ENCODE data around the gene PRKAG2. TPM values are rescaled to one million over a fixed set of nuclear protein-coding genes. Genes with fewer than 3 reads are reported as not detected.

PRKAG2 gene
- polyA plus RNA-seq, 1 of the 3 experiments (the other 2 are of a cell fraction): 51.6 TPM

DNA sequence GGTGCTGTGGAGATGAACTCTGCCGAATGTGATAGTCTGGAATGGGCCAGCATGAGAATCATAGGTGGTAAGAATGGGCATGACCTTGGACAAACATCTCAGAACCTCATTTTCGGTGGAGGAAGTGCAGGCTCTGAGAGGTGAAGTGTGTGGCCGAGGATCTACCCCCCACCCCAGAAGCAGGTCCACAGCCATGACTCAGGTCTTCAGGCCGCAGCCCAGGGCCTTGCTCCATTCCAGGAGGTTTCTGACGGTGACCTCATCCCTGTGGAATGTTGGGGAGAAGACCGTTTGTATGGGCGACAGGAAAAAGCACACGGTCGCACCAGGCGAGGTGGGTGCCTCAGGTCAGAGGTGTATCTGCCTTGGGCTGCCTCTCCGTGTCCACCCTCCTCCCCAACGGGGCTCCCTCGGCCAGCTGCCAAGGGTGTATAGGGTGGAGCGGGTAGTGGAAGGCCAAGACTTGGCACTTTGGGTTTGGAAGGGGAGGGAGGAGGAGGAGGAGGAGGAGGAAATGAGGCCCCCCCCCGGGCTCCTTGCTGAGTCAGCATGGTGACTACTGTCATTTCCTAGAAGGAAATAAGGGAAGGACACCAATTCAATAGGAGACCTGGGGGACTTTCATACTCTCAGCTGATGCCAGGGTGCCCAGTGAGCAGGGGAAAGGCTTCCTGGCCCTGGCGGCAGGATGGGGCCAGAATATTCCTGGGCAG, 189.2 kb downstream of the PRKAG2 start:
- WGBS (ENCODE audit: low lambda C conversion rate): 18% methylated on average over 16 of the region's 16 CpGs
- no peaks in the 10 kb centered on the region for H4K20me1 ChIP-seq (ENCODE audit: insufficient read depth)
- peak; percentile 61 for DNase-seq
- peak overlapping the region; percentile 31 for H3K4me2 ChIP-seq
- peak overlapping the region; percentile 77 to 83 for H3K27ac ChIP-seq (ENCODE audit: low read depth in 2 of 2, low read length in 1 of 2)
- no peaks in the 10 kb centered on the region for H3K9me2 ChIP-seq
- H3K4me3 ChIP-seq (ENCODE audit: low read depth in 2 of 2, low read length in 1 of 2): no peak overlapping the region
- TF ChIP-seq RFX5 (IDR thresholded peaks at IDR 0.05; ENCODE audit: low read length) (no peak), MEF2A (IDR thresholded peaks at IDR 0.05; ENCODE audit: borderline replicate concordance, low read depth) (peak; percentile 42; the same call in 1 of the 2 replicates), MXI1 (IDR thresholded peaks at IDR 0.05; ENCODE audit: low read depth, low read length) (no peak), FOXM1 (IDR thresholded peaks at IDR 0.05; ENCODE audit: low read depth) (peak; percentile 73; the same call in 1 of the 2 replicates), RXRA (IDR thresholded peaks at IDR 0.05; ENCODE audit: borderline replicate concordance, low read depth) (peak; percentile 93), TCF12 (IDR thresholded peaks at IDR 0.05) (peak; percentile 92), SIN3A (IDR thresholded peaks at IDR 0.05; ENCODE audit: borderline replicate concordance, low read depth, low read length) (peak; percentile 31; the same call in 1 of the 2 replicates), YY1 (IDR thresholded peaks at IDR 0.05; ENCODE audit: low read depth) (peak; percentile 74; the same call in 1 of the 2 replicates), POLR2AphosphoS5 (IDR thresholded peaks at IDR 0.05; ENCODE audit: low read depth, low read length) (peak; percentile 81), GATA2 (CRISPR knock-in tag; IDR thresholded peaks at IDR 0.05) (no peak), GABPA (IDR thresholded peaks at IDR 0.05; ENCODE audit: low read depth) (0 out of 2 replicates have a peak, but pooled peaks have one; percentile 15), NFIC (IDR thresholded peaks at IDR 0.05; ENCODE audit: borderline replicate concordance) (peak; percentile 86), TEAD4 (IDR thresholded peaks at IDR 0.05; ENCODE audit: borderline replicate concordance, insufficient read depth) (peak; percentile 99), JUND (IDR thresholded peaks at IDR 0.05) (peak; percentile 100), TAF1 (IDR thresholded peaks at IDR 0.05; ENCODE audit: borderline replicate concordance, low read depth, low read length) (peak; percentile 77; the same call in 1 of the 2 replicates), SMC3 (IDR thresholded peaks at IDR 0.05; ENCODE audit: low read depth, low read length) (no peak), FOSL2 (IDR thresholded peaks at IDR 0.05; ENCODE audit: borderline replicate concordance, low read depth) (peak; percentile 99), EP300 (IDR thresholded peaks at IDR 0.05; ENCODE audit: borderline replicate concordance in 1 of 2, low read depth in 1 of 2, low read length in 1 of 2) (peak in 1 of 2 experiments; percentile 97; a peak in 2 of 4 replicates), ELF1 (IDR thresholded peaks at IDR 0.05) (no peak)
- TF ChIP-seq, protein P1, sequence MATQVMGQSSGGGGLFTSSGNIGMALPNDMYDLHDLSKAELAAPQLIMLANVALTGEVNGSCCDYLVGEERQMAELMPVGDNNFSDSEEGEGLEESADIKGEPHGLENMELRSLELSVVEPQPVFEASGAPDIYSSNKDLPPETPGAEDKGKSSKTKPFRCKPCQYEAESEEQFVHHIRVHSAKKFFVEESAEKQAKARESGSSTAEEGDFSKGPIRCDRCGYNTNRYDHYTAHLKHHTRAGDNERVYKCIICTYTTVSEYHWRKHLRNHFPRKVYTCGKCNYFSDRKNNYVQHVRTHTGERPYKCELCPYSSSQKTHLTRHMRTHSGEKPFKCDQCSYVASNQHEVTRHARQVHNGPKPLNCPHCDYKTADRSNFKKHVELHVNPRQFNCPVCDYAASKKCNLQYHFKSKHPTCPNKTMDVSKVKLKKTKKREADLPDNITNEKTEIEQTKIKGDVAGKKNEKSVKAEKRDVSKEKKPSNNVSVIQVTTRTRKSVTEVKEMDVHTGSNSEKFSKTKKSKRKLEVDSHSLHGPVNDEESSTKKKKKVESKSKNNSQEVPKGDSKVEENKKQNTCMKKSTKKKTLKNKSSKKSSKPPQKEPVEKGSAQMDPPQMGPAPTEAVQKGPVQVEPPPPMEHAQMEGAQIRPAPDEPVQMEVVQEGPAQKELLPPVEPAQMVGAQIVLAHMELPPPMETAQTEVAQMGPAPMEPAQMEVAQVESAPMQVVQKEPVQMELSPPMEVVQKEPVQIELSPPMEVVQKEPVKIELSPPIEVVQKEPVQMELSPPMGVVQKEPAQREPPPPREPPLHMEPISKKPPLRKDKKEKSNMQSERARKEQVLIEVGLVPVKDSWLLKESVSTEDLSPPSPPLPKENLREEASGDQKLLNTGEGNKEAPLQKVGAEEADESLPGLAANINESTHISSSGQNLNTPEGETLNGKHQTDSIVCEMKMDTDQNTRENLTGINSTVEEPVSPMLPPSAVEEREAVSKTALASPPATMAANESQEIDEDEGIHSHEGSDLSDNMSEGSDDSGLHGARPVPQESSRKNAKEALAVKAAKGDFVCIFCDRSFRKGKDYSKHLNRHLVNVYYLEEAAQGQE (IDR thresholded peaks at IDR 0.05; ENCODE audit: low read depth, low read length): peak; percentile 75; the same call in 1 of the 2 replicates
- TF ChIP-seq, protein P2, sequence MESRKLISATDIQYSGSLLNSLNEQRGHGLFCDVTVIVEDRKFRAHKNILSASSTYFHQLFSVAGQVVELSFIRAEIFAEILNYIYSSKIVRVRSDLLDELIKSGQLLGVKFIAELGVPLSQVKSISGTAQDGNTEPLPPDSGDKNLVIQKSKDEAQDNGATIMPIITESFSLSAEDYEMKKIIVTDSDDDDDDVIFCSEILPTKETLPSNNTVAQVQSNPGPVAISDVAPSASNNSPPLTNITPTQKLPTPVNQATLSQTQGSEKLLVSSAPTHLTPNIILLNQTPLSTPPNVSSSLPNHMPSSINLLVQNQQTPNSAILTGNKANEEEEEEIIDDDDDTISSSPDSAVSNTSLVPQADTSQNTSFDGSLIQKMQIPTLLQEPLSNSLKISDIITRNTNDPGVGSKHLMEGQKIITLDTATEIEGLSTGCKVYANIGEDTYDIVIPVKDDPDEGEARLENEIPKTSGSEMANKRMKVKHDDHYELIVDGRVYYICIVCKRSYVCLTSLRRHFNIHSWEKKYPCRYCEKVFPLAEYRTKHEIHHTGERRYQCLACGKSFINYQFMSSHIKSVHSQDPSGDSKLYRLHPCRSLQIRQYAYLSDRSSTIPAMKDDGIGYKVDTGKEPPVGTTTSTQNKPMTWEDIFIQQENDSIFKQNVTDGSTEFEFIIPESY (IDR thresholded peaks at IDR 0.05; ENCODE audit: borderline replicate concordance, low read depth): 0 out of 2 replicates have a peak, but pooled peaks have one; percentile 52
- TF ChIP-seq, protein P3, sequence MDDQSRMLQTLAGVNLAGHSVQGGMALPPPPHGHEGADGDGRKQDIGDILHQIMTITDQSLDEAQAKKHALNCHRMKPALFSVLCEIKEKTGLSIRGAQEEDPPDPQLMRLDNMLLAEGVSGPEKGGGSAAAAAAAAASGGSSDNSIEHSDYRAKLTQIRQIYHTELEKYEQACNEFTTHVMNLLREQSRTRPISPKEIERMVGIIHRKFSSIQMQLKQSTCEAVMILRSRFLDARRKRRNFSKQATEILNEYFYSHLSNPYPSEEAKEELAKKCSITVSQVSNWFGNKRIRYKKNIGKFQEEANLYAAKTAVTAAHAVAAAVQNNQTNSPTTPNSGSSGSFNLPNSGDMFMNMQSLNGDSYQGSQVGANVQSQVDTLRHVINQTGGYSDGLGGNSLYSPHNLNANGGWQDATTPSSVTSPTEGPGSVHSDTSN (IDR thresholded peaks at IDR 0.05): peak; percentile 58; the same call in 1 of the 2 replicates
- TF ChIP-seq, protein P4, sequence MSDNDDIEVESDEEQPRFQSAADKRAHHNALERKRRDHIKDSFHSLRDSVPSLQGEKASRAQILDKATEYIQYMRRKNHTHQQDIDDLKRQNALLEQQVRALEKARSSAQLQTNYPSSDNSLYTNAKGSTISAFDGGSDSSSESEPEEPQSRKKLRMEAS (IDR thresholded peaks at IDR 0.05; ENCODE audit: low read depth): peak; percentile 97
- H3K9me3 ChIP-seq: no peaks in the 10 kb centered on the region
- H3K4me1 ChIP-seq (ENCODE audit: control insufficient read depth in 1 of 2, insufficient read depth in 2 of 2, low read depth in 1 of 2, low read length in 1 of 2): peaks cover 3 to 37% of the 10 kb centered on the region in 2 experiments; a peak in 3 of 4 replicates
- no peaks in the 10 kb centered on the region for H3K36me3 ChIP-seq (replicated peaks in 1 of 2; ENCODE audit: control insufficient read depth in 1 of 2, insufficient read depth in 2 of 2, low read length in 1 of 2)
- H2AFZ ChIP-seq (ENCODE audit: low read depth): peak overlapping the region; percentile 50
- H3K79me2 ChIP-seq (ENCODE audit: insufficient read depth): no peaks in the 10 kb centered on the region
- H3F3A ChIP-seq (replicated peaks; ENCODE audit: insufficient read depth): peaks cover 17% of the 10 kb centered on the region
- ChIA-PET CTCF (interaction anchor here (1.3 to 2.6 kb wide), 2 partner anchors 10 to 18 kb away, joined by 4 to 11 read pairs; no protein-coding TSS in a partner anchor), POLR2A (no interaction called here)
- no peaks in the 10 kb centered on the region for H3K27me3 ChIP-seq (ENCODE audit: insufficient read depth)
- peak overlapping the region; percentile 46 for H3K9ac ChIP-seq
